GM21423 (cell line): ENCODE measurements around the gene LSG1.
A peak's percentile ranks its signal among the peaks of the same experiment; 100 is the strongest.

Experiments
- ATAC-seq: cut with Tn5 transposase; IDR thresholded peaks from one replicate; pipeline ENCODE4 v1.9.1; 2021; ENCODE audit warnings: mild to moderate bottlenecking, moderate library complexity; ENCODE audit not compliant: unreplicated experiment

Gene LSG1

DNA sequence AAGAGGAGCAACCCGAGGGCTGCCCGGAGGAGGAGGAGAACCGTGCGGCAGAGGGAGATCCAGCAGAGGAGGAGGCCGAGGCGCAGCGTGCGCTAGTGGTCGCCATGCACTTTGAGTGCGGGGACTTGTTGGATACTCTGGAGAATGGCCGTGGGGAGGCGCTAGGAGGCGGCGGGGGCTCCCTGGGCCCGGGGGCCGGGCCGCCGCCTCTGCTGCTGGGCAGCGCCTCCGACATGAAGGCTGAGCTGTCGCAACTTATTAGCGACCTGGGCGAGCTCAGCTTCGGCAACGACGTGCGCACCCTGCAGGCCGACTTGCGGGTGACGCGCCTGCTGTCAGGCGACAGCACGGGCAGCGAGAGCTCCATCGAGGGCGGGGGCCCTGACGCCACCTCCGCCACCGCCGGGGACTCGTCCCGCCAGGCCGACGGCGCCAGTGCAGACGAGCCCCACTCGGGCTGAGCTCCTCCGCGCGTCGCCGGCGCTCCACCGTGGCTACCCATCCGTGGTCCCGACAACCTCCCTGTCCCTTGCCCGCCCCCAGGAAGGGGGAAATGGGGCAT lies 15.7 kb upstream of the LSG1 start:
- peak; percentile 32 for ATAC-seq

DNA sequence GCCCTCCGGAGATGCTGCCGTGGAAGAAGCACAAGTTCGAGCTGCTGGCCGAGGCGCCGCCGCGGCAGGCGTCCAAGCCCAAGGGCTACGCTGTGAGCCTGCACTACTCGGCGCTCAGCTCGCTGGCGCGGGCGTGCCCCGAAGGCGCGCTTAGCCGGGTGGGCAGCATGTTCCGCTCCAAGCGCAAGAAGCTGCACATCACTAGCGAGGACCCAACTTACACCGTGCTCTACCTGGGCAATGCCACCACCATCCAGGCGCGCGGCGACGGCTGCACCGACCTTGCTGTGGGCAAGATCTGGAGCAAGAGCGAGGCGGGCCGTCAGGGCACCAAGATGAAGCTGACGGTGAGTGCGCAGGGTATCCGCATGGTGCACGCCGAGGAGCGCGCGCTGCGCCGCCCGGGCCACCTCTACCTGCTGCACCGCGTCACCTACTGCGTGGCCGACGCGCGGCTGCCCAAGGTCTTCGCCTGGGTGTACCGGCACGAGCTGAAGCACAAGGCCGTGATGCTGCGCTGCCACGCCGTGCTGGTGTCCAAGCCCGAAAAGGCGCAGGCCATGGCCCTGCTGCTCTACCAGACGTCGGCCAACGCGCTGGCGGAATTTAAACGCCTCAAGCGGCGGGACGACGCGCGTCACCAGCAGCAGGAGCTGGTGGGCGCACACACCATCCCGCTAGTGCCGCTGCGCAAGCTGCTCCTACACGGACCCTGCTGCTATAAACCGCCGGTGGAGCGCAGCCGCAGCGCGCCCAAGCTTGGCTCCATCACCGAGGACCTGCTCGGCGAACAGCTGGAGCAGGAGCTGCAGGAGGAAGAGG lies 15.0 kb upstream of the LSG1 start:
- no peak for ATAC-seq

GRCh38 chr3:194686414-194686815 lies 14.4 kb upstream of the LSG1 start:
- no peak for ATAC-seq

- ATAC-seq = peak; percentile 39
Observed at GRCh38 chr3:194685718-194686413, 13.9 kb upstream of the LSG1 start, which contains the start of gene FAM43A. FAM43A (plus strand) TSS chr3:194685883; CDS start chr3:194686827, 944 bp downstream.

DNA sequence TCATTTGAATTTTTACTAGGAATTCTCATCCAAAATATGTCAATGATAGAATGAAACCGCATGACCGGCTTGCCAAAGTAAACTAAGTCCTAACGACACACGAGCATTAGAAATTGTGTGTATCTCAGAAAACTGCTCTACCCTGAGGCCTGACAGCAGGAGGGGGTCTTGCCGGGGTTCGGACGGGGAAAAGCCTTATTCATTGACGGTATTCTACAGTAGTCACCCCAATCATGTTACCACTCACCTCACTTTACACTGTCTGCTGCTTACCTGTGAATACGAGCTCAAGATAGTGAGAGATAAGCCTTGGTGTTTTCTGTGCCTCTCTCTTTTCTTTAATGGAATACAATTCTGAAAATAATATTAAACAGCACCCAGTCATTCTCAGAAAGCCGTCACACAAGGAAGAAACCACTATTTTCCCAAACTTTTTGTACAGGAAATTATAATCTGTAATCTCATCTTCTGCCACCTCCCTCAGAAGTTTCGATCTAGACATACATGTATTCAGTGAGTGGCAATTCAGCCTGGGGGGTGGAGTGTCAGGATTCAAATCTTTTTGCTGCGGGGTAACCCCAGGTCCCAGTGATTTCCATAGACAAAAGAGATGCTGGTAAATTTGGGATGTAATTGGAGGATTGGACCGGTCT lies 13.2 kb upstream of the LSG1 start:
- no peak for ATAC-seq

DNA sequence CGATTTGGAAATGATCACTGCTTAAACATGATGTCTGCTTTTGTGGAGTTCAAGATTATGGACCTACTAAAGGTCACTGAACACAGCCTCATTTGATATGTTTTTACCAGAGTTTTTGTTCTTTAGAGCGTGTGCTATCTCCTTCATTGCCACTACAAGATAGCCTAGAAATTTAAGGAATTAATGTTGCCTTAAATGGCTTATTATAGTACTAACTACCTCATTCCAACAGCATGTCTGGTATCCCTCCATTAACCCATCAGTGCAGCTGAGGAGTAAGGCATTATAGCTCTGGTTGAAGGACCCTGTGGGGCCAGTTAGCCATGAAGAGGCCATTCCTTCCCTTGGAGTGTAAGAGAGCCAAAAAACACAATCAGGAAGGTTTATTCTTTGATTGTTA lies 11.4 kb upstream of the LSG1 start:
- no peak for ATAC-seq

DNA sequence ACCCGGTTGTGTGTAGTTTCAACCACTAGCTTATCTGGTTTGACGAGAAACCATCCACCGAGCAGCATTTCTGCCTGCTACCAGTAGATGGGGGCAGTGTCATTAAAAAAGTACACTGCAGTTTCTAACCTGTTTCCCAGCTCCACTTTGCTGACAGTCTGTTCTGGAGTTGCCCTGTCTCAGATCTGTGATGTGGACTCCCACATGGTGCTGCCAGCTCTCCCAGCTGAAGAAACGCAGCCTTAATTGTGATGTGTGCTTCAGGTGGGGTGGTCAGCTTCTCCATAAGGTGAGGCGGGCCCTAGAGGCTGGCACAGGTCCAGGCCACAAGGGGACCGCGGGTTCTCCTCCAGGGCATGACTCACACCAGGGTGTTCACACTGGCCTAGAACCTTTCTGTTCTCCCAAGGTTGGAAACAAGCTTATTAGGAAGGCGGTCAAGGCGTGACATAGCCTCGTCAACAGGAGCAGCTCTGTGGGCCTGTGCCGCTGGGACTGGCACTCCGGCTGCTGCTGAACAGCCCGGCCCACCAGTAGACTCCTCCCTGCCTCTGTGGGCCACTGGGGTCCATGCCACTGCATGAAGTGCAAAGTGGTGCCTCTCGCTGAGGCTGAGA lies 10.8 kb upstream of the LSG1 start:
- ATAC-seq = peak; percentile 45

GRCh38 chr3:194682189-194682693 lies 10.2 kb upstream of the LSG1 start:
- no peak for ATAC-seq

DNA sequence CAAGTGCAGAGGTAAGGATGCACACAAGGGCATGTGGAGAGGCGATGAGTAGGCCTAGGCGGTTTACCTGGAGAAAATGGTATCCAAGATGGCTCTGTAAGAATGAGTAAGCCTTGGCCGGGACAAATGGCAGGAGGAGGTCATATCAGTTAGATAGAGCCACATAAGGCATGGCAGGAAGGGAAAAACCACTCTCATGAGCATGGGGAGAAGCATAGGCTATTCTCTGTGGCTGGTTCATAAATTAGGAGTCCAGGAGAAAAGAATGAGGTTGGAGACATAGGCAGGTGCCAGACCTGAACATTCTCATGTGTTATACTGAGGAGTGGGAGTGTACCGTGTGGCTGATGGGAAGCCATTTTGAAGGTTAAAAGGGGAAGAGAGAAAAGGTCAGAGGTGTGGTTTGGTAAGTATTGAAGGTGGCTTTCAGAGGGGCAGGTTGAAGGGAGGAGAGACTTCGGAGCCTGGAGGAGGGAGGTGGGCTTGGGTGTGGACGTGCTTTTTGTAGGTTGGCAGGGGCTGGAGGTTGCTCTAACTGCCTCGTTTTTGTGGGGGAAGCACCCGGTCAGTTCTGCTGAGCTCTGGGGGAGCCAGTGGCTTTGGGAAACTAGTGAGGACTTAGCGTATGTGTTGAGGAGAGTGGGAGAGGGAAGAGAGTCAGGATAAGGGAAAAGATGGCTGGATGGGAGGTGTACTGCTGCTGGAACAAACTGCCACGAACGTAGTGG lies 9.1 kb upstream of the LSG1 start:
- ATAC-seq = no peak

DNA sequence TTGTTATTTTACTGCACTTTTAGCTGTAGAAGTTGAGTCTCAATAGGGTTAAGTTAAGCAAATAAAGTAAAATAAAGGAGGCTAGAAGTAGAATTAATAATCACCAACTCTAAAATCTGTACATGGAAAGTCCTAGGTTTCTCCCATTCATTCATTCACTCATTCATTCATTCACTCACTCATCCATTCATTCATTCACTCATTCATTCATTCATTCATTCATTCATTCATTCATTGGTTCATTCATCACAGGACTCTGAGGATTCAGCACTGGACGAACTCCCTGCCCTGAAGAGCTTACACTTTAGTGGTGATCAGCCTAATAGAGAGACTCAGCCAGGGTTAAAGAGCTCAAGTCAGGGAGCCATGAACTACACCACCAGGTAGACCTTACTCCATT lies 4.5 kb upstream of the LSG1 start:
- no peak for ATAC-seq

GRCh38 chr3:194675680-194676079 lies 3.7 kb upstream of the LSG1 start:
- ATAC-seq = no peak

DNA sequence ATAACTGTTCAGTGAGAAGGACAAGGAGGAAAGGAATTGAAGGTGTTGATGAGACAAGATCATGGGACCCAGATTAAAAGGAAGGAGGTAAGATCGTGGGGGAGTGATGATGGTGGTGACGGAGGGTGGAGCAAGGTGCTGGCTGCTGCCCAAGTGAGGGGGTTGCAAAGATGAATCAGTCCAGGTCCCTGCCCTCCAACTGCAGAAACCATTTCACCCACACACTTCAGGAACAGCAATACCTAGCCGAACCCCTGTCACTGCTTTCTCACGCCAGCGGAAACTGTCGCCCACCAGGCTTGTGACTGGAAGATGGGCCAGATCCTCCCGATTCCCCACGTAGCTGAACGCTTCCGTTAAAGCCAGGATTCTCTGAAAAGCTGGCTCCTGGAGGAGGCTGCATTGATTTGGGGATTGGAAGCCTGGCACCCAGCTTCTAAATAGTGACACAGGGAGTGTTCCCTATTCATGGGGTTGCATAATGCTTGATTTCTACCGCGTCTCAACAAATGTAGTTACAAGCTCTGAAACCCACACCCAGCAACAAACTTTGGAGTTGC lies 3.2 kb upstream of the LSG1 start:
- no peak for ATAC-seq

DNA sequence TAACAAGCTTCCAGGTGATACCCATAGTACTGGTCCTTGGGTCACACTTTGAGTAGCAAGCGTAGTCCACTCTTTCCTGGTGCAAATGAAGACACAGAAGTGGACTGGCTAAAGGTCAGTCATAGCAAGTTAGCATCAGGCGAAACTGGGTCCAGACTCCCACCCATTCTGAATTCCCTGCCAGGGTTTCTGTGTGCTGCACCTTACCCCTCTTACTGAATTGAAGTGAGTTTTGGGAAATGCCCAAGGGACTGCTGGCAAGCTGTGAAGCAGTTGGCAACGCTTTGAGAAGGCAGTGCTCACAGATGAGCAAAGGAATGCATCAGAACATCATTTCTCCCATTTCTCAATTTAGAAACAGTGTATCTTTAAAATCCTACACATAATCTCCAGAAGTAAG lies 1.8 kb upstream of the LSG1 start:
- no peak for ATAC-seq

DNA sequence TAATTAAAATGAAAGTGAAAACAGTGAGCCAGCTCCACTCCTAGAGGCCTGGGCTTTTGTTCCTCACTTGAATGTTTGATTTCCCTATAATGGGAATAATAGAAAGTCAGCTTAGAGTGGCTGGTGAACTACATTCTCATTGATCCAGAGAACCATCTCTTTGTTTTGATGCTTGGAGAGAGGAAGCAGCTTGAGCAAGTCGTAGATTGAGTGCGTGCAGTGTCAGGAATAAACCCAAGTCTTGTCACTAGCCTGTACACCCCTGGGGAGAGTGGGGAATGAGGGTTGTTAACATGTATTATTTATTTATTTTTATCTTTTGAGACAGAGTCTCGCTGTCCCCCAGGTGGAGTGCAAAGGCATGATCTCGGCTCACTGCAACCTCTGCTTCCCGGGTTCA lies 885 bp upstream of the LSG1 start:
- no peak for ATAC-seq

DNA sequence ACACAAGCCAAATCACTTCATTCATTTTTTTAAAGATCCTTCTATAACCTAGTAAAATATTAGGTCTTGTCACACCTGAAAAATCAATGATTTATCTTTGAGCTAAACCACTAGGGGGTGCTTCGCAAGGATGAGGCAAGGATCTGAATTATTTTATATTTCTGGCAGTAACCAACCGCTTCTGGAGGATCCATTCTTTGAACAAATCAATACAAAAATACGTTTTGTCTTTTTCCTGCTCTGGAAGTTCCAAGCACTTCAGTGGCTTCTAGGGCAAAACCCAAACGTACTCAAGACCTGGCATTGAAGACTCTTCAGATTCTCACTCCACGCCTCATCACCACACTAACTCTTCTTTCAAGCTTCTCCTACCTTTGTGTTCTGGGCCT lies 486 bp downstream of the LSG1 start:
- ATAC-seq = peak; percentile 24

DNA sequence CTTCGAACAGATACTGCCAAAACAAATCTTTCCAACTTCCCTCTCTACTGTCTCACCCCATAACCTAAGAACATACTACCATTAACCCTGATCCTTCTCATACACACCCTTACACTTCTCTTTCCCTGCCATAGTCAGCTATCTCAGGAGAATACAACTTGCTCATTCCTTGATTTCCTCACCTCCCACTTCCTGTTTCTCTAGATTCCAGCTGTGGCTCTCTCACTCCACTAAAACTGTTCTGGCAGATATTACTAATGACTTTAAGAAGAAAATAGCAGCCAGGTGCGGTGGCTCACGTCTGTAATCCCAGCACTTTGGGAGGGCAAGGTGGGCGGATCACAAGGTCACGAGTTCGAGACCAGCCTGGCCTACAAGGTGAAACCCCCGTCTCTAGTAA lies 4.6 kb downstream of the LSG1 start:
- ATAC-seq = no peak

GRCh38 chr3:194664857-194665256 lies 7.1 kb downstream of the LSG1 start:
- no peak for ATAC-seq

GRCh38 chr3:194661946-194662345 lies 10.0 kb downstream of the LSG1 start:
- no peak for ATAC-seq

DNA sequence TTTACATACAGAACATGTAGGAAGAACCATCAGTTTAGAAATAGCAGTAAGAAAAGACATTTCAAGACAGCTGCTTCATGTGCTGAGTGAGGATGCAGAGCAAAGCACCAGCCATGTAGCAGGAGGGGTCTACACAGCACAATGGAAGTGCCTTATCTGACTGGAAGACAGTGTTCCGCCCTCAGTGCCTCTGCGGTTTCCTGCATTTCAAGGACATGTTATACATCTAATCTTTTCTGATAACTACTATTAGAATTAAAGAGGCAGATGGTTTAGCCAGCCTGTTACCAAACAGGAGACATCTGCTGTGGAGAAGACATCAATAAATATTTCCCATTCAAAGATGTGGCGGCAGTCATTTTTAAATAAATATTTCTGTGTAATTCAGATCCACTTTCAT lies 10.6 kb downstream of the LSG1 start:
- no peak for ATAC-seq

DNA sequence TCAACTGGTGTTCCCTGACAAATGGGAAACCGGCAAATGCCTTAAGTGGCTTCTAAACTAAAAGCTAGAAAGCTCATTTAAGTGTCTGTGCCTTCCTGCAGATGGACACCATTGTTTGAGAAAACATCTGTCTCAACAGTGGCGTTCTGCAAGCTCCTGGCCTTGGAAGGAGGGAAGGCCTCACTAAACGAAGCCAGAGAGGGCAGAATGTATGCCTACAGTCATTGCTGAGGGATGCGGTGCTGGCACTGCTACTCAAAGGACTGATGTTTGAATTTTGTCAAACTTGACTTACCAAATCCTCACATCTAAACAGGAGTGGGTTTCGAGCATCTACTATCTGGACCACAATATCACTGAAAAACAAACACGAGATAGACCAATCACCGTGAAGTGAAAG lies 12.2 kb downstream of the LSG1 start:
- no peak for ATAC-seq
